Spleen (tissue), 11 donors: Measurements from ENCODE around the gene TMEM107. TPM values are rescaled to one million over a fixed set of nuclear protein-coding genes. Genes with fewer than 3 reads are reported as not detected.

ENCODE experiments used
- DNase-seq: peaks from one replicate; pipeline ENCODE4 v3.0.0-alpha.2; 2020
- H3K27ac ChIP-seq, 8 donors: fragments of 200-600 bp; sonication (generic) in 7 of 8; 1 replicate in 4 of 8; 2 replicates in 4 of 8; pipeline versions ENCODE4 v1.5.0 to v1.8.0; 2016 to 2021; ENCODE audit warnings: inconsistent platforms in 4 of 8, mild to moderate bottlenecking in 4 of 8, moderate library complexity in 1 of 8
- H3K27me3 ChIP-seq, 7 donors: fragments of 200-600 bp; sonication (generic) in 6 of 7; replicated peaks in 1 of 7; 1 replicate in 4 of 7; 2 replicates in 3 of 7; pipeline versions ENCODE4 v1.5.0 to v1.8.0; 2016 to 2021; ENCODE audit warnings: inconsistent platforms in 3 of 7, mild to moderate bottlenecking in 1 of 7
- H3K36me3 ChIP-seq, 6 donors: fragments of 200-600 bp; sonication (generic) in 5 of 6; 1 replicate in 4 of 6; 2 replicates in 2 of 6; pipeline versions ENCODE4 v1.5.0 to v1.8.0; 2016 to 2021; ENCODE audit warnings: inconsistent platforms in 2 of 6
- H3K4me1 ChIP-seq, 6 donors: fragments of 200-600 bp; sonication (generic) in 5 of 6; 1 replicate in 3 of 6; 2 replicates in 3 of 6; pipeline versions ENCODE4 v1.5.0 to v1.8.0; 2016 to 2021; ENCODE audit warnings: inconsistent platforms in 3 of 6
- H3K4me3 ChIP-seq, 8 donors: fragments of 200-600 bp; sonication (generic) in 7 of 8; 1 replicate in 4 of 8; 2 replicates in 4 of 8; pipeline versions ENCODE4 v1.5.0 to v1.8.0; 2016 to 2021; ENCODE audit warnings: inconsistent platforms in 4 of 8, mild to moderate bottlenecking in 4 of 8, moderate library complexity in 2 of 8
- H3K9me3 ChIP-seq, 8 donors: fragments of 200-600 bp; sonication (generic) in 7 of 8; 1 replicate in 4 of 8; 2 replicates in 4 of 8; pipeline versions ENCODE4 v1.5.0 to v1.8.0; 2016 to 2021; ENCODE audit warnings: inconsistent platforms in 4 of 8
- POLR2A ChIP-seq, 3 donors: fragments of 450-650 bp; IDR thresholded peaks; one replicate each; pipeline ENCODE4 v1.5.1; 2017; ENCODE audit warnings: antibody characterized with exemption in 3 of 3, mild to moderate bottlenecking in 1 of 3
- POLR2AphosphoS5 ChIP-seq, 3 donors: sonication (generic); formaldehyde crosslinking; IDR thresholded peaks; one replicate each; pipeline ENCODE4 v1.5.1; 2017; ENCODE audit warnings: antibody characterized with exemption in 3 of 3
- WGBS, 5 donors: extraction: QIAGEN DNeasy Blood & Tissue Kit in 3 of 5; methylation state at CpG; one replicate each; pipeline versions ENCODE4 v1.1.5 to v1.1.7; 2013 to 2018; 5-methylcytosine and 5-hydroxymethylcytosine counted together
- intact Hi-C: fragments of 100-400 bp; cut with DNase I; formaldehyde crosslinking; loops from one replicate; pipeline ENCODE4 v1.15.0; 2023; ENCODE audit warnings: low total_unique reads
- polyA plus RNA-seq, 3 donors: library from polyadenylated mRNA; stranded (reverse); fragments of 200-250 nt; gene quantifications; one replicate each; pipeline ENCODE4 v1.2.1, GENCODE V29; 2013
- total RNA-seq, 7 donors: library from RNA; depleted of rRNA in 3 of 7; stranded (reverse); fragments of >200 nt in 3 of 7; fragmentation: NEBNext Ultra II Directional in 4 of 7; extraction: Animal tissue kit (Norgen Biotek cat#: 25700) in 4 of 7; gene quantifications; one replicate each; pipeline versions ENCODE4 v1.1.0 to v1.2.1, GENCODE V29; 2016 to 2021
- TF ChIP-seq, protein P1 (sequence below), 11 experiments: fragments of 200-600 bp in 7 of 11; fragments of 450-650 bp in 4 of 11; sonication (generic) in 4 of 11; IDR thresholded peaks in 8 of 11; conservative IDR thresholded peaks in 3 of 11; 1 replicate in 7 of 11; 2 replicates in 4 of 11; pipeline versions ENCODE4 v1.4.0 to v1.8.0; 2016 to 2021; ENCODE audit warnings: antibody characterized with exemption in 11 of 11, inconsistent platforms in 4 of 11, mild to moderate bottlenecking in 1 of 11
- donor health status: healthy with polysubstance abuse.
- donor health status: DM: no; HTN: no; CAD: no; lungs with moderate emphysema.
- donor health status: DM: no; HTN: no; CAD: no.
- donor health status: Bipolar disorder and iron deficiency.
- donor health status: healthy.
- donor health status: DM: no; HTN: no; CAD: no.
- donor health status: DM: yes; HTN: yes; CAD: no.

The TMEM107 gene
- total and polyA plus RNA-seq, 10 donors: 8.1 to 42.2 (median 16.6) TPM

GRCh38 chr17:8151120-8151640 lies 25.0 kb downstream of the TMEM107 start:
- WGBS, 5 donors: 0 to 2% (median 0%) methylated on average over 16 to 38 of the region's 38 CpGs
- Histone ChIP-seq H3K4me3 (peak overlapping the region; percentile 42 to 79 (median 66)), H3K9me3 (no peaks in the 10 kb centered on the region), H3K27me3 (no peaks in the 10 kb centered on the region), H3K36me3 (peaks cover 16 to 60% (median 43%) of the 10 kb centered on the region in 6 donors), H3K27ac (peak overlapping the region; percentile 96 to 100 (median 98)), H3K4me1 (peaks cover 37 to 81% (median 60%) of the 10 kb centered on the region in 6 donors)
- intact Hi-C loops: no loop called here
- peak; percentile 98 for DNase-seq
- TF ChIP-seq, protein P1, sequence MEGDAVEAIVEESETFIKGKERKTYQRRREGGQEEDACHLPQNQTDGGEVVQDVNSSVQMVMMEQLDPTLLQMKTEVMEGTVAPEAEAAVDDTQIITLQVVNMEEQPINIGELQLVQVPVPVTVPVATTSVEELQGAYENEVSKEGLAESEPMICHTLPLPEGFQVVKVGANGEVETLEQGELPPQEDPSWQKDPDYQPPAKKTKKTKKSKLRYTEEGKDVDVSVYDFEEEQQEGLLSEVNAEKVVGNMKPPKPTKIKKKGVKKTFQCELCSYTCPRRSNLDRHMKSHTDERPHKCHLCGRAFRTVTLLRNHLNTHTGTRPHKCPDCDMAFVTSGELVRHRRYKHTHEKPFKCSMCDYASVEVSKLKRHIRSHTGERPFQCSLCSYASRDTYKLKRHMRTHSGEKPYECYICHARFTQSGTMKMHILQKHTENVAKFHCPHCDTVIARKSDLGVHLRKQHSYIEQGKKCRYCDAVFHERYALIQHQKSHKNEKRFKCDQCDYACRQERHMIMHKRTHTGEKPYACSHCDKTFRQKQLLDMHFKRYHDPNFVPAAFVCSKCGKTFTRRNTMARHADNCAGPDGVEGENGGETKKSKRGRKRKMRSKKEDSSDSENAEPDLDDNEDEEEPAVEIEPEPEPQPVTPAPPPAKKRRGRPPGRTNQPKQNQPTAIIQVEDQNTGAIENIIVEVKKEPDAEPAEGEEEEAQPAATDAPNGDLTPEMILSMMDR (IDR thresholded peaks at IDR 0.05 in 8 of 11, conservative IDR thresholded peaks at IDR 0.05 in 3 of 11): peak in 7 of 11 experiments; percentile 5 to 47 (median 27)
- TF ChIP-seq POLR2A (IDR thresholded peaks at IDR 0.05) (peak in 2 of 3 donors; percentile 27 to 40), POLR2AphosphoS5 (IDR thresholded peaks at IDR 0.05) (peak; percentile 90 to 95 (median 90))

DNA sequence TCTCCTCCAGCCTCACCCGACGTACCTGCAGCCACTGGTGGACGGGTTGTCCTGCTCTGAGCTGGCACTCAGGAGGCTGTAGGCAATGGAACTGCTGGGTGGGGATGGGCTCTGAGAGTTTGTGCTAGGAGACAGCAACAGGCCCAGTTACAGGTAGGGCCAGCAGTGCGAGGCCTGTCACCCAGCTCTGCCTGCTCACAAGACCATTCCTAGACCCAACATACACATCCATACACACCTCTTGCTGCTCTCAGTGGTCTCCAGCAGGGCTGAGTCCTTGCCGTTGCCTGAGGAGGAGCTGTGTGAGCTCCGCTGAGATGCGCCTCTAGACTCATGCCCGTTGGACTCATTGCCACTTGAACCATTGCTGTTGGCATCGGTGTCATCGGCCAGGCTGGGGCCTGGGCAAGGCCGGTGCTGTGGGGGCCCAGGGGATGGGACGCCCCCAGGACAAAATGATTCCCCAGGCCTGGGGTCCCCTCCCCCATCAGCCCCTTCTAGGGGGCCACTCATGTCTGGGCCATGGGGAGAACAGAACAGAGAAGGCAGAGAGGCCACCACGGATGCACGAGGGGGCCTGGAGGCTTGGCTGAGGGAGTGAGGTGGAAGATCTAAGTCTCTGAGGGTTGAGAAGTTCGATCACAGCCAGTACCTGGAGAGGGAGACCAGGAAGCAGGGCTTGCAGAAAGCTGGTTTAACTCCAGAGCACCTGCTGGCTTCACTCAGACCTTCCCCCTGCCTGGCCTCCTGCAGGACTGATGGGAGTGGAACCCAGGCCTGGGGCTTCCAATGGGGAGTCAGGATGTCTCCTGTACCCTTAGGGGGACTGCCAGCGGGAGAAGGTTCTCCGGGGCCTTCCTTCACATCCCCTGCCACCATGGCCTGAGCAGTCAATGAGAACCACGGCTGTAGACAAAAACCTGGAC lies 25.7 kb downstream of the TMEM107 start:
- H3K36me3 ChIP-seq: peaks cover 16 to 67% (median 50%) of the 10 kb centered on the region in 6 donors
- no peaks in the 10 kb centered on the region for H3K9me3 ChIP-seq
- peak; percentile 80 for DNase-seq
- no peaks in the 10 kb centered on the region for H3K27me3 ChIP-seq
- no peak for TF ChIP-seq POLR2A (IDR thresholded peaks at IDR 0.05)
- peak in 2 of 3 donors; percentile 40 for TF ChIP-seq POLR2AphosphoS5 (IDR thresholded peaks at IDR 0.05)
- peaks cover 37 to 76% (median 55%) of the 10 kb centered on the region in 6 donors for H3K4me1 ChIP-seq
- intact Hi-C loops: no loop called here
- 73 to 79% (median 78%) methylated on average over 17 to 18 of the region's 18 CpGs for WGBS, 5 donors
- peak overlapping the region; percentile 42 to 79 (median 66) for H3K4me3 ChIP-seq
- H3K27ac ChIP-seq: peak overlapping the region; percentile 96 to 100 (median 98)

GRCh38 chr17:8149419-8150193 lies 26.6 kb downstream of the TMEM107 start:
- Histone ChIP-seq H3K27ac (peak overlapping the region in 2 of 8 donors; percentile 98 to 100), H3K9me3 (no peaks in the 10 kb centered on the region), H3K27me3 (no peaks in the 10 kb centered on the region), H3K4me1 (peaks cover 31 to 68% (median 47%) of the 10 kb centered on the region in 6 donors), H3K36me3 (peaks cover 16 to 76% (median 58%) of the 10 kb centered on the region in 6 donors), H3K4me3 (peak overlapping the region in 1 of 8 donors; percentile 79)
- WGBS, 5 donors: 91 to 96% (median 94%) methylated on average over 23 to 29 of the region's 29 CpGs
- intact Hi-C loops: no loop called here
- TF ChIP-seq POLR2AphosphoS5 (IDR thresholded peaks at IDR 0.05): peak in 2 of 3 donors; percentile 11 to 55
- TF ChIP-seq, protein P1 (IDR thresholded peaks at IDR 0.05 in 8 of 11, conservative IDR thresholded peaks at IDR 0.05 in 3 of 11): no peak
- DNase-seq: no peak

GRCh38 chr17:8148560-8148959 lies 27.6 kb downstream of the TMEM107 start:
- H3K4me1 ChIP-seq: peaks cover 22 to 57% (median 36%) of the 10 kb centered on the region in 6 donors
- intact Hi-C loops: no loop called here

More at GRCh38 chr17:8148560-8148959, 27.6 kb downstream of the TMEM107 start:
- Histone ChIP-seq H3K27me3 (no peaks in the 10 kb centered on the region), H3K4me3 (no peak overlapping the region), H3K27ac (no peak overlapping the region), H3K9me3 (no peaks in the 10 kb centered on the region), H3K36me3 (peaks cover 16 to 86% (median 69%) of the 10 kb centered on the region in 6 donors)
- WGBS, 5 donors: 83 to 98% (median 94%) methylated on average over 7 to 13 of the region's 13 CpGs
- no peak for DNase-seq
- no peak for TF ChIP-seq POLR2A (IDR thresholded peaks at IDR 0.05)
- no peak for TF ChIP-seq POLR2AphosphoS5 (IDR thresholded peaks at IDR 0.05)
- TF ChIP-seq, protein P1 (IDR thresholded peaks at IDR 0.05 in 8 of 11, conservative IDR thresholded peaks at IDR 0.05 in 3 of 11): no peak
